SK-N-SH (cell line): Measurements from ENCODE around the gene ARID4B. TPM values are rescaled to one million over a fixed set of nuclear protein-coding genes. Genes with fewer than 3 reads are reported as not detected.

Experiments used
- CTCF ChIA-PET: fragments of 300-600, 350-600 bp; formaldehyde crosslinking; extraction: SDS; loops from one replicate; lab custom pipeline; 2021; lab: Yijun Ruan, JAX
- POLR2A ChIA-PET: fragments of 350-600 bp; sonication (Branson Sonifier 250); formaldehyde crosslinking; extraction: SDS; loops from one replicate; lab custom pipeline; 2020; ENCODE audit warnings: antibody characterized with exemption, inconsistent platforms; lab: Yijun Ruan, JAX
- DNase-seq: peaks from one replicate; pipeline ENCODE4 v3.0.0; 2012
- H2AFZ ChIP-seq: fragments of 200-600 bp; sonication (generic); 2 replicates; pipeline ENCODE4 v1.8.1; 2016; ENCODE audit warnings: antibody characterized with exemption, mild to moderate bottlenecking, low read depth
- H3F3A ChIP-seq: fragments of 200-600 bp; sonication (generic); replicated peaks from 2 replicates; pipeline ENCODE3; 2016; ENCODE audit warnings: antibody characterized with exemption, mild to moderate bottlenecking; ENCODE audit not compliant: insufficient read depth
- H3K27ac ChIP-seq, 2 experiments: fragments of 200-500 bp in 1 of 2; fragments of 200-600 bp in 1 of 2; sonication (Bioruptor generic) in 1 of 2; sonication (generic), shearing (Covaris generic) in 1 of 2; 2 replicates each; pipeline versions ENCODE4 v1.5.1 to v1.6.1; 2014 to 2016; ENCODE audit warnings: low read depth in 2 of 2, inconsistent platforms in 1 of 2, low read length in 1 of 2, mild to moderate bottlenecking in 1 of 2, mixed read lengths in 1 of 2
- H3K27me3 ChIP-seq: fragments of 200-600 bp; sonication (generic), shearing (Covaris generic); 2 replicates; pipeline ENCODE4 v1.6.1; 2016; ENCODE audit warnings: mixed run types; ENCODE audit not compliant: insufficient read depth
- H3K36me3 ChIP-seq, 2 experiments: fragments of 200-500 bp in 1 of 2; fragments of 200-600 bp in 1 of 2; sonication (Bioruptor generic) in 1 of 2; sonication (generic) in 1 of 2; replicated peaks in 1 of 2; 2 replicates each; pipeline versions ENCODE3 to v1.5.1; 2014 to 2016; ENCODE audit warnings: low read length in 1 of 2, mild to moderate bottlenecking in 1 of 2; ENCODE audit not compliant: insufficient read depth in 2 of 2, control insufficient read depth in 1 of 2
- H3K4me1 ChIP-seq, 2 experiments: fragments of 200-500 bp in 1 of 2; fragments of 200-600 bp in 1 of 2; sonication (Bioruptor generic) in 1 of 2; sonication (generic), shearing (Covaris generic) in 1 of 2; 2 replicates each; pipeline versions ENCODE4 v1.5.1 to v1.6.1; 2014 to 2016; ENCODE audit warnings: low read depth in 1 of 2, low read length in 1 of 2, mixed run types in 1 of 2; ENCODE audit not compliant: insufficient read depth in 2 of 2, control insufficient read depth in 1 of 2
- H3K4me2 ChIP-seq: fragments of 200-600 bp; sonication (generic), shearing (Covaris generic); 2 replicates; pipeline ENCODE4 v1.6.1; 2017; ENCODE audit warnings: mixed run types
- H3K4me3 ChIP-seq, 2 experiments: fragments of 200-500 bp in 1 of 2; fragments of 200-600 bp in 1 of 2; sonication (Bioruptor generic) in 1 of 2; sonication (generic), shearing (Covaris generic) in 1 of 2; 2 replicates each; pipeline versions ENCODE4 v1.5.1 to v1.8.1; 2014 to 2016; ENCODE audit warnings: low read depth in 2 of 2, inconsistent platforms in 1 of 2, low read length in 1 of 2, mild to moderate bottlenecking in 1 of 2, mixed read lengths in 1 of 2, moderate library complexity in 1 of 2
- H3K79me2 ChIP-seq: fragments of 200-600 bp; sonication (generic); 2 replicates; pipeline ENCODE4 v1.8.1; 2017; ENCODE audit warnings: mild to moderate bottlenecking; ENCODE audit not compliant: insufficient read depth
- H3K9ac ChIP-seq: fragments of 200-600 bp; sonication (generic); 2 replicates; pipeline ENCODE4 v1.6.1; 2017; ENCODE audit warnings: mixed run types
- H3K9me2 ChIP-seq: fragments of 200-600 bp; sonication (generic); 2 replicates; pipeline ENCODE4 v1.6.1; 2017; ENCODE audit warnings: mixed run types
- H3K9me3 ChIP-seq: fragments of 200-600 bp; sonication (generic); 2 replicates; pipeline ENCODE4 v1.6.1; 2017; ENCODE audit warnings: mixed run types, mild to moderate bottlenecking, moderate library complexity
- H4K20me1 ChIP-seq: fragments of 200-600 bp; sonication (generic); 2 replicates; pipeline ENCODE4 v1.6.1; 2017; ENCODE audit warnings: mild to moderate bottlenecking, mixed run types; ENCODE audit not compliant: insufficient read depth
- CHD2 ChIP-seq: fragments of 150-350 bp; IDR thresholded peaks from 2 replicates; pipeline ENCODE4 v1.6.1; 2018; ENCODE audit warnings: low read length; ENCODE audit not compliant: partially characterized antibody
- ELF1 ChIP-seq: IDR thresholded peaks from 2 replicates; pipeline ENCODE4 v1.4.0; 2012
- EZH2phosphoT487 ChIP-seq: fragments of 200-600 bp; sonication (generic); IDR thresholded peaks from 2 replicates; pipeline ENCODE4 v1.6.1; 2017; ENCODE audit warnings: low read depth, mixed run types, mild to moderate bottlenecking, antibody characterized with exemption, moderate library complexity, borderline replicate concordance
- FOSL2 ChIP-seq: IDR thresholded peaks from 2 replicates; pipeline ENCODE4 v1.4.0; 2012; ENCODE audit warnings: low read depth, mild to moderate bottlenecking, moderate library complexity, borderline replicate concordance
- FOXJ3 ChIP-seq: sonication (generic); formaldehyde crosslinking; IDR thresholded peaks from 2 replicates; pipeline ENCODE4 v1.5.1; 2020; ENCODE audit warnings: mild to moderate bottlenecking, missing genetic modification reagents
- FOXM1 ChIP-seq: IDR thresholded peaks from 2 replicates; pipeline ENCODE4 v1.4.0; 2012; ENCODE audit warnings: low read depth, mild to moderate bottlenecking
- GABPA ChIP-seq: IDR thresholded peaks from 2 replicates; pipeline ENCODE4 v1.4.0; 2012; ENCODE audit warnings: low read depth, mild to moderate bottlenecking
- NRF1 ChIP-seq: IDR thresholded peaks from 2 replicates; pipeline ENCODE4 v1.6.1; 2012; ENCODE audit warnings: low read depth, mild to moderate bottlenecking, low read length
- POLR2AphosphoS5 ChIP-seq: IDR thresholded peaks from 2 replicates; pipeline ENCODE4 v1.6.1; 2012; ENCODE audit warnings: low read depth, low read length
- RAD21 ChIP-seq: IDR thresholded peaks from 2 replicates; pipeline ENCODE4 v1.6.1; 2012; ENCODE audit warnings: mild to moderate bottlenecking, low read length
- RCOR1 ChIP-seq: fragments of 150-350 bp; IDR thresholded peaks from 2 replicates; pipeline ENCODE4 v1.6.1; 2017; ENCODE audit warnings: antibody characterized with exemption, low read length
- RFX5 ChIP-seq: IDR thresholded peaks from 2 replicates; pipeline ENCODE4 v1.6.1; 2012; ENCODE audit warnings: mild to moderate bottlenecking, improper control_type of control experiment, low read length
- SMC3 ChIP-seq: IDR thresholded peaks from 2 replicates; pipeline ENCODE4 v1.6.1; 2012; ENCODE audit warnings: low read depth, low read length, improper control_type of control experiment
- TCF12 ChIP-seq: IDR thresholded peaks from 2 replicates; pipeline ENCODE4 v1.4.0; 2012
- WGBS: methylation state at CpG from one replicate; pipeline ENCODE4 v1.1.6; 2017; ENCODE audit warnings: low lambda C conversion rate; 5-methylcytosine and 5-hydroxymethylcytosine counted together
- polyA plus RNA-seq, 3 experiments: library from polyadenylated mRNA; depleted of rRNA; stranded (reverse); fragments of >200 nt; gene quantifications; 2 replicates each; pipeline ENCODE4 v1.2.3, GENCODE V29; 2012
- TF ChIP-seq, protein P1 (sequence below): IDR thresholded peaks from 2 replicates; pipeline ENCODE4 v1.6.1; 2012; ENCODE audit warnings: mild to moderate bottlenecking, low read depth, low read length, moderate library complexity
- TF ChIP-seq, protein P2 (sequence below): IDR thresholded peaks from 2 replicates; pipeline ENCODE4 v1.4.0; 2012; ENCODE audit warnings: low read depth
- TF ChIP-seq, protein P3 (sequence below): IDR thresholded peaks from 2 replicates; pipeline ENCODE4 v1.4.0; 2012; ENCODE audit warnings: low read depth, borderline replicate concordance
- TF ChIP-seq, protein P4 (sequence below): fragments of 150-350 bp; IDR thresholded peaks from 2 replicates; pipeline ENCODE4 v1.6.1; 2016; ENCODE audit warnings: mild to moderate bottlenecking, low read depth, low read length
- TF ChIP-seq, protein P5 (sequence below): fragments of 200-600 bp; sonication (generic); IDR thresholded peaks from 2 replicates; pipeline ENCODE4 v1.6.1; 2017; ENCODE audit warnings: antibody characterized with exemption, mild to moderate bottlenecking, moderate library complexity

ARID4B gene
- polyA plus RNA-seq, 1 of the 3 experiments (the other 2 are of a cell fraction), result 4.4 TPM

DNA sequence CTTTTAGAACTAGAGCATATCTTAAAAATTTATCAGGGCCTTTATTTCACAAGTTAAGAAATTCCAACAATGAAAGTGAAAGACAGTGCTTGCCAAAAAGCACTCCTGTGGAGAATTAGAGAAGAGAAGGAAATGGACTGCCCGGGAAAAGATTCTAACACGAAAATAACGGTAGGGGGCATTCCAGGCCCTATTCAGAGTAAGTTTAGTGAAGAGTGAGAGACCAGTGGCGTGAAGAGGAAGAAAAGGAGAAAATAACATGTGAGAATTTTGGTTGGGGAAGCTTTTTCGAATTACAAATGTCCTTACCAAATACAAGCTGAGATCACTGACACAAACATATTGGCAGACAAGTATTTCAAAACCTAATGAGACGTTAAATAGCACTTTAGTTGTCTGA is 128.5 kb downstream of the ARID4B start (continued):
- TF ChIP-seq, protein P1, sequence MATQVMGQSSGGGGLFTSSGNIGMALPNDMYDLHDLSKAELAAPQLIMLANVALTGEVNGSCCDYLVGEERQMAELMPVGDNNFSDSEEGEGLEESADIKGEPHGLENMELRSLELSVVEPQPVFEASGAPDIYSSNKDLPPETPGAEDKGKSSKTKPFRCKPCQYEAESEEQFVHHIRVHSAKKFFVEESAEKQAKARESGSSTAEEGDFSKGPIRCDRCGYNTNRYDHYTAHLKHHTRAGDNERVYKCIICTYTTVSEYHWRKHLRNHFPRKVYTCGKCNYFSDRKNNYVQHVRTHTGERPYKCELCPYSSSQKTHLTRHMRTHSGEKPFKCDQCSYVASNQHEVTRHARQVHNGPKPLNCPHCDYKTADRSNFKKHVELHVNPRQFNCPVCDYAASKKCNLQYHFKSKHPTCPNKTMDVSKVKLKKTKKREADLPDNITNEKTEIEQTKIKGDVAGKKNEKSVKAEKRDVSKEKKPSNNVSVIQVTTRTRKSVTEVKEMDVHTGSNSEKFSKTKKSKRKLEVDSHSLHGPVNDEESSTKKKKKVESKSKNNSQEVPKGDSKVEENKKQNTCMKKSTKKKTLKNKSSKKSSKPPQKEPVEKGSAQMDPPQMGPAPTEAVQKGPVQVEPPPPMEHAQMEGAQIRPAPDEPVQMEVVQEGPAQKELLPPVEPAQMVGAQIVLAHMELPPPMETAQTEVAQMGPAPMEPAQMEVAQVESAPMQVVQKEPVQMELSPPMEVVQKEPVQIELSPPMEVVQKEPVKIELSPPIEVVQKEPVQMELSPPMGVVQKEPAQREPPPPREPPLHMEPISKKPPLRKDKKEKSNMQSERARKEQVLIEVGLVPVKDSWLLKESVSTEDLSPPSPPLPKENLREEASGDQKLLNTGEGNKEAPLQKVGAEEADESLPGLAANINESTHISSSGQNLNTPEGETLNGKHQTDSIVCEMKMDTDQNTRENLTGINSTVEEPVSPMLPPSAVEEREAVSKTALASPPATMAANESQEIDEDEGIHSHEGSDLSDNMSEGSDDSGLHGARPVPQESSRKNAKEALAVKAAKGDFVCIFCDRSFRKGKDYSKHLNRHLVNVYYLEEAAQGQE, result no peak
- TF ChIP-seq, protein P2, sequence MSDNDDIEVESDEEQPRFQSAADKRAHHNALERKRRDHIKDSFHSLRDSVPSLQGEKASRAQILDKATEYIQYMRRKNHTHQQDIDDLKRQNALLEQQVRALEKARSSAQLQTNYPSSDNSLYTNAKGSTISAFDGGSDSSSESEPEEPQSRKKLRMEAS, result no peak
- TF ChIP-seq FOSL2 (no peak), FOXM1 (no peak), EZH2phosphoT487 (no peak)

DNA sequence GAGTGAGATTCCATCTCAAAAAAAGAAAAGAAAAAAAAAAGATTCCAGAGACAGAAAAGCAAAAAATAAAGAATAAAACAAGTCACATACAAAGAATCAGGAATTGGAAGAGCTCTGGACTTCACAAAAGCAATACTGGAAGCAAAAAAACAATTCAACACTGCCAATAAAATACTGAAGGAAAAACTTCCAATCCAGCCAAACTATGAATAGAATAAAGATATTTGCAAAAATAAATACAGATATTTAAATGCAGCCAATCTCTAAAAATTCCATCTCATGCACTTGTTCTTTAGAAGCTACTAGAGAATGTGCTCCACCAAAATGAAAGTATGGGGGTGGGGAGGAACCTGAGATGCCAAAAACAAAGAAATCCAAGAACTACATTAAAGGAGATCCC is 137.5 kb downstream of the ARID4B start:
- Histone ChIP-seq H3K4me3 (no peak overlapping the region), H4K20me1 (no peaks in the 10 kb centered on the region), H3K27ac (no peak overlapping the region), H3F3A (peaks cover 5% of the 10 kb centered on the region), H3K36me3 (peaks cover 22 to 51% of the 10 kb centered on the region in 2 experiments), H3K79me2 (peaks cover 6% of the 10 kb centered on the region; the same call in 1 of the 2 replicates), H3K9ac (no peak overlapping the region), H3K4me2 (no peak overlapping the region), H2AFZ (no peak overlapping the region), H3K27me3 (no peaks in the 10 kb centered on the region), H3K9me2 (no peaks in the 10 kb centered on the region)
- no peak for DNase-seq
- ChIA-PET POLR2A (no interaction called here), CTCF (interaction anchor here (0.9 kb wide), 1 partner anchor 35 kb away, joined by 3 read pairs; no protein-coding TSS in a partner anchor)
- no peak for TF ChIP-seq FOXJ3 (CRISPR knock-in tag)
- TF ChIP-seq, protein P3, sequence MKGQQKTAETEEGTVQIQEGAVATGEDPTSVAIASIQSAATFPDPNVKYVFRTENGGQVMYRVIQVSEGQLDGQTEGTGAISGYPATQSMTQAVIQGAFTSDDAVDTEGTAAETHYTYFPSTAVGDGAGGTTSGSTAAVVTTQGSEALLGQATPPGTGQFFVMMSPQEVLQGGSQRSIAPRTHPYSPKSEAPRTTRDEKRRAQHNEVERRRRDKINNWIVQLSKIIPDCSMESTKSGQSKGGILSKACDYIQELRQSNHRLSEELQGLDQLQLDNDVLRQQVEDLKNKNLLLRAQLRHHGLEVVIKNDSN, result no peak
- no peak for TF ChIP-seq RFX5
- no peak for TF ChIP-seq RCOR1
- TF ChIP-seq POLR2AphosphoS5, result no peak
- TF ChIP-seq GABPA, result no peak
- TF ChIP-seq, all 33 proteins: peak for 0
- Histone ChIP-seq H3K9me3 (no peaks in the 10 kb centered on the region), H3K4me1 (no peaks in the 10 kb centered on the region)

DNA sequence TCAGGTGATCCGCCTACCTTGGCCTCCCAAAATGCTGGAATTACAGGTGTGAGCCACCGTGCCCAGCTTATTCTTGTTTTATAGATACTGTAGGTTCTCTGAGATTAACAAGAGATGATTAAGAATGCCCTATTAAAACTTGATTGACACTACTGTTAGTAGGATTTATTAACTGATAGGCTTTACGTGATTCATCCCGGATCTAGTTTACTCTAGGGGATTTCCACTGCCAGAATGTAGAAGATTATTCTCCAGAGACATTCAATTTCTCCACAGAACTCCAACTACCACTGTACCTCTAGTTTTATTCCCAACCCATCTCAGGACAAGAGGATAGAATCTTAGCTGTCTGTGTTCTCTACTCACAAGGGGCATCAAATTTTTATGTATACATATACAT is 140.7 kb downstream of the ARID4B start:
- no peaks in the 10 kb centered on the region for H3K27me3 ChIP-seq
- H3F3A ChIP-seq, result peaks cover 4% of the 10 kb centered on the region
- peaks cover 12 to 35% of the 10 kb centered on the region in 2 experiments for H3K36me3 ChIP-seq
- H3K9me2 ChIP-seq, result no peaks in the 10 kb centered on the region
- H3K9me3 ChIP-seq, result no peaks in the 10 kb centered on the region
- H3K9ac ChIP-seq, result no peak overlapping the region
- H3K79me2 ChIP-seq, result peaks cover 6% of the 10 kb centered on the region; the same call in 1 of the 2 replicates
- no peaks in the 10 kb centered on the region for H4K20me1 ChIP-seq
- WGBS, result 84% methylated on average over 4 of the region's 4 CpGs
- H2AFZ ChIP-seq, result no peak overlapping the region
- DNase-seq, result no peak
- ChIA-PET POLR2A (no interaction called here), CTCF (interaction anchor here (0.9 kb wide), 1 partner anchor 52 kb away, joined by 3 read pairs; no protein-coding TSS in a partner anchor)
- no peak overlapping the region for H3K27ac ChIP-seq
- H3K4me1 ChIP-seq, result no peaks in the 10 kb centered on the region
- H3K4me2 ChIP-seq, result no peak overlapping the region
- no peak overlapping the region for H3K4me3 ChIP-seq
- TF ChIP-seq TCF12 (no peak), POLR2AphosphoS5 (no peak), RAD21 (no peak), FOXJ3 (CRISPR knock-in tag) (no peak), CHD2 (no peak), ELF1 (no peak), NRF1 (no peak), FOSL2 (no peak), RCOR1 (no peak), SMC3 (no peak)
- TF ChIP-seq, protein P4, sequence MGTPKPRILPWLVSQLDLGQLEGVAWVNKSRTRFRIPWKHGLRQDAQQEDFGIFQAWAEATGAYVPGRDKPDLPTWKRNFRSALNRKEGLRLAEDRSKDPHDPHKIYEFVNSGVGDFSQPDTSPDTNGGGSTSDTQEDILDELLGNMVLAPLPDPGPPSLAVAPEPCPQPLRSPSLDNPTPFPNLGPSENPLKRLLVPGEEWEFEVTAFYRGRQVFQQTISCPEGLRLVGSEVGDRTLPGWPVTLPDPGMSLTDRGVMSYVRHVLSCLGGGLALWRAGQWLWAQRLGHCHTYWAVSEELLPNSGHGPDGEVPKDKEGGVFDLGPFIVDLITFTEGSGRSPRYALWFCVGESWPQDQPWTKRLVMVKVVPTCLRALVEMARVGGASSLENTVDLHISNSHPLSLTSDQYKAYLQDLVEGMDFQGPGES, result no peak
- TF ChIP-seq, protein P2, result no peak
- TF ChIP-seq, protein P5, sequence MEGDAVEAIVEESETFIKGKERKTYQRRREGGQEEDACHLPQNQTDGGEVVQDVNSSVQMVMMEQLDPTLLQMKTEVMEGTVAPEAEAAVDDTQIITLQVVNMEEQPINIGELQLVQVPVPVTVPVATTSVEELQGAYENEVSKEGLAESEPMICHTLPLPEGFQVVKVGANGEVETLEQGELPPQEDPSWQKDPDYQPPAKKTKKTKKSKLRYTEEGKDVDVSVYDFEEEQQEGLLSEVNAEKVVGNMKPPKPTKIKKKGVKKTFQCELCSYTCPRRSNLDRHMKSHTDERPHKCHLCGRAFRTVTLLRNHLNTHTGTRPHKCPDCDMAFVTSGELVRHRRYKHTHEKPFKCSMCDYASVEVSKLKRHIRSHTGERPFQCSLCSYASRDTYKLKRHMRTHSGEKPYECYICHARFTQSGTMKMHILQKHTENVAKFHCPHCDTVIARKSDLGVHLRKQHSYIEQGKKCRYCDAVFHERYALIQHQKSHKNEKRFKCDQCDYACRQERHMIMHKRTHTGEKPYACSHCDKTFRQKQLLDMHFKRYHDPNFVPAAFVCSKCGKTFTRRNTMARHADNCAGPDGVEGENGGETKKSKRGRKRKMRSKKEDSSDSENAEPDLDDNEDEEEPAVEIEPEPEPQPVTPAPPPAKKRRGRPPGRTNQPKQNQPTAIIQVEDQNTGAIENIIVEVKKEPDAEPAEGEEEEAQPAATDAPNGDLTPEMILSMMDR, result no peak
